ENCODE measurements around the gene SYNGAP1.

SYNGAP1 gene

DNA sequence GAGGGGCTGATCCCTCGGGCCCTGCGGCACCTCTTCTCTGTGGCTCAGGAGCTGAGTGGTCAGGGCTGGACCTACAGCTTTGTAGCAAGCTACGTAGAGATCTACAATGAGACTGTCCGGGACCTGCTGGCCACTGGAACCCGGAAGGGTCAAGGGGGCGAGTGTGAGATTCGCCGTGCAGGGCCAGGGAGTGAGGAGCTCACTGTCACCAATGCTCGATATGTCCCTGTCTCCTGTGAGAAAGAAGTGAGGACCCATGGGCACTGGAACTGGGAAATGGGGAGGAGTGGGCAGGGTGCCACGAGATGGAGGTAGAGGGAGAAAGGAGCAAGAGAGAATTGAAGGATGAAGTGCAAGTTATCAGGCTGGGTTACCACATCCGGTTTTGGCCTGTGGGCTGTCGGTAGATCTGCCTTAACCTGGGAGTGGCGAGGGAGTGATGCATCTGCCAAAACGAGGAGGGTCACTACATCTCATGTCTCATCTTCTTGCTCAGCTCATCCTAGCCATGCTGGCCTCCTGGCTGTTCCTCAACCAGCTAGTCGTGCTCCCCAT, 14.4 kb upstream of the SYNGAP1 start:
- no peak for DNase-seq

DNA sequence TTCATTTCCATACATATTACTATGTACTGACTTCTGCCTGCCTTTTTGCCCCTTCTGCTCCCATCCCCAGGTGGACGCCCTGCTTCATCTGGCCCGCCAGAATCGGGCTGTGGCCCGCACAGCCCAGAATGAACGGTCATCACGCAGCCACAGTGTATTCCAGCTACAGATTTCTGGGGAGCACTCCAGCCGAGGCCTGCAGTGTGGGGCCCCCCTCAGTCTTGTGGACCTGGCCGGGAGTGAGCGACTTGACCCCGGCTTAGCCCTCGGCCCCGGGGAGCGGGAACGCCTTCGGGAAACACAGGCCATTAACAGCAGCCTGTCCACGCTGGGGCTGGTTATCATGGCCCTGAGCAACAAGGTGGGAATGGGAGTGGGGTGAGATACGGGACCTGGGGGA, 13.7 kb upstream of the SYNGAP1 start:
- DNase-seq, result no peak

DNA sequence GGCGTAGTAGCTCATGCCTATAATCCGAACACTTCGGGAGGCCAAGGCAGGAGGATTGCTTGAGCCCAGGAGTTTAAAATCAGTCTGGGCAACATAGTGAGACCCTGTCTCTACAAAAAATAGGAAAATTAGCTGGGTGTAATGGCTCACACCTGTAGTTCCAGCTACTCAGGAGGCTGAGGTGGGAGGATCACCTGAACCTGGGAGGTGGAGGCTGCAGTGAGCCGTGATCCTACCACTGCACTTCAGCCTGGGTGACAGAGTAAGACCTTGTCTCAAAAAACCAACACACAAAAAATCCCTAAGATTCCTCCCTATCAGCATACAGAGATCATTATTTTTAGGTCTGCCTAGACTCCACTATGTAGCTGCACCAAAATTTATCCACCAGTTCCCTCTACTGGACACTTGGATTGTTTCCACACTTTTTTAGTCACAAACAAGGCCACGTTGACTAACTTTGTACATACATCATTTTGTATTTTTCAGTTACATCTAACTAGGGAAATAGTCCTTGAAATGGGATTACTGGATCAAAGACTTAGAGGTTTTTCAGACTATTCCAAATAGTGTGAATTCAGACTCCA, 12.6 kb upstream of the SYNGAP1 start:
- DNase-seq, result no peak

DNA sequence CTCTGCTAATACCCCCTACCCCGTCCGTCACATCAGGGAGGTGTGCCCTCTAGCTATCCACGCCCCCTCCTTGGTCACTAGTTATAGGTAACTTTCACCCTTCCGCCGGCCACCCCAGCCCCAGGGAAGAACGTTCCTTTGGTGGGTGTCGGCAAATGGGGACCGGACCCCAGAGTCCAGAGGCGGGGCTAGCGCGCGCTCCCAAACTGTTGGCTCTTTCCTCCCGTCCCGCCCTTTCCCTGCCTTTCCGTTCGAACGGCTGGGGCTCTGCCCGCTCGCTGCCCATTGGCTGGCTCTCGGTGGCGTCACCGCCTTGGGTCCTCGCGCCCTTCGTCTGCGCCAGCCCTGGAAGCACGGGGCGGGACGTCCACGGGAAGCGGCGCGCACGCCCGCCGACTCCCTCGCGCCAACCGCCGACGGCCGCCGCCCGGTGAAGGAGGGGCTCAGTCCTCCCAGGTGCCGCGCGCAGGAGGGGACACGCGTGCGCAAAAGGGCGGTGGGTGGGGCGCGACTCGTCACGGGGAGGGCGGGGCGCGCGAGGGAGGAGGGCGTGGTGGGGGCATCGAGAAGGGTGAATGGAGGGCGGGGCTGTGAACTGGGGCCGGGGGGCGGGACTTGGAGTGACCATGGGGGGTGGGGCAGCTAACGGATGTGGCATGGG, 9.7 kb upstream of the SYNGAP1 start:
- DNase-seq, result peak; percentile 96

DNA sequence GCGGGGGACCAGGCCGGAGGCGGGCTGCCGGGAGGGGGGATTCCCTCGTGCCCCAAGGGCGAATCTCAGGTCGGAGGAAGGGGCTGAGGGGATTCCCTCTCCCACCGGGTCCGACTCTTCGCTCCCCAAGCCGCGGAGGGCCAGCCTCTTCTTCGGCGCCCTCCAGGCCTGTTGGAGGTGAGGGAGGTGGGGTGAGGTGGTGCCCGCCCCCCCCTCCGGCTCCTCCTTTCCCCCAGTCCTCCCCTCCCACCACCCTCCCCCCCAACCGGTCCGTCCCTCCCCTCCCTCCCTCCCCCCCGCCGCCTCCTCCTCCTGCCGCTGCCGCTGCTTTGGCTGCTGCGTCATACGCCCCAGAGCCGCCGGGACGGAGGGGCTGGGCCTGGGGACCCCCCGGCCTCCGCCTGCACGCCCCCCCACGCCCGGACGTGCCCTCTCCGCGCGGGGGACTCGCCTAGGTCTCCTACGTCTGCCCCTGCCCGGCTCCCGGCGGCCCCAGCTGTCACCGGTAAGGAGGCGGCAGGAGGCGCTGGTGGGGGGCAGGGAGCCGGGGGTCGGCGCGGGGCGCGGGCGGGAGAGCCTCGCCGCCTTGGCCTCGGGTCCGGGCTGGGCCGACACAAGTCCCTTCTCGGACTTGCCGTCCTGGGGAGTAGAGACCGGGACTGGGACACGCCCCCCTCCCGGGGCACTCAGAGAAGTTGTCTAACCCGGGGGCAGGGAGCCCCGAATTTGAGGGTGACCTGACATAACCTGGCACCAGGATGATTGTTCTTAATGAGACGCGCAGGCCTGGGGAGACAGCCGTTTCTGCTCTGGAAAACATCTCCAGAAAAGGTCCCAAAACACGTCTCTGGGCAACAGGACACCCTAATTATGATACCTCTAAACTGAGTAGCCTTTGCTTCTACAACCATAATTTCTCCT, 8.9 kb upstream of the SYNGAP1 start, which contains the start of gene PHF1:
TSS of gene PHF1 (plus strand) at position 304 of the 921 bp plus-strand sequence. CDS start 1,250 bp downstream, outside the sequence.
- DNase-seq, result no peak

DNA sequence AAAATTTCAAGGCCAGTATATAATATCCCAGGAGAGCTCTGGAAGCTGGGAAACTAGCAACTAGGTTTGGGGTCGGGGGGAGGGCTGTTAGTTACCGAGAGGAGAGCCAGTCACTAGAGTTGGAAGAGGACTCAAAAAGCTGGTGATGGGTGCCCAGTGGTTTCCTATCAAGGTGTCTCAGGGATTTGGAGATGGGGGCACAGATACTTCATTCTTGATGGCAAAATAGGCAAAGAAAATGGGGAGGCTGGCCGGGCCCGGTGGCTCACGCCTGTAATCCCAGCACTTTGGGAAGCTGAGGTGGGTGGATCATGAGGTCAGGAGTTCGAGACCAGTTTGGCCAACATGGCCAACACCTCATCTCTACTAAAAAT, 8.2 kb upstream of the SYNGAP1 start:
- DNase-seq, result no peak

DNA sequence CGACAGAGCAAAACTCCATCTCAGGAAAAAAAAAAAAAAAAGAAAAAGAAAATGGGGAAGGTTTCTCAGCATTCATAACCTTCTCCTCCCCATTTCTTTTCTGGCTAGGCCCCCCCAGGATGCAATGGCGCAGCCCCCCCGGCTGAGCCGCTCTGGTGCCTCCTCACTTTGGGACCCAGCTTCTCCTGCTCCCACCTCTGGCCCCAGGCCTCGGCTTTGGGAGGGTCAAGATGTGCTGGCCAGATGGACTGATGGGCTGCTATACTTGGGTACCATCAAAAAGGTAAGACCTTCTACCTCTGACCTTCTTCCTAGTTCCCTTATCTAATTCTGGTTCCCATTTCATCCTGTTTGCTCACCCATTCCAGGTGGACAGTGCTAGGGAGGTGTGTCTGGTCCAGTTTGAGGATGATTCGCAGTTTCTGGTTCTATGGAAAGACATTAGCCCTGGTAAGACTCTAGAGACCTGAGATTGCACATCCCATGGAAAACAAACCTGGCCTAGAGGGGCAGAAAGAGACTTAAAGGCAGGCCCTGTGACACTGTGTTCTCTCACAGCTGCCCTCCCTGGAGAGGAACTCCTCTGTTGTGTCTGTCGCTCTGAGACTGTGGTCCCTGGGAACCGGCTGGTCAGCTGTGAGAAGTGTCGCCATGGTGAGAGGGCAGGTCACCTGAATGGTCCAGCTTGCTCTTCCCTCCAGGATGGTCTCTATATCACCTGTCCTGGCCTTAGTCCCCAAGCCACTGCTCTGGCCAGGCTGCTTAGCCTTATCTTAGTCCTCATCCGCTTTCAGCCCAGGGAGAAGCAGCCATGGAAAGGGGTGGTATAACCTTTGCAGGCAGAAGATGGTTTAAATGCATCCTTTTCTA, 7.5 kb upstream of the SYNGAP1 start:
- DNase-seq, result no peak

DNA sequence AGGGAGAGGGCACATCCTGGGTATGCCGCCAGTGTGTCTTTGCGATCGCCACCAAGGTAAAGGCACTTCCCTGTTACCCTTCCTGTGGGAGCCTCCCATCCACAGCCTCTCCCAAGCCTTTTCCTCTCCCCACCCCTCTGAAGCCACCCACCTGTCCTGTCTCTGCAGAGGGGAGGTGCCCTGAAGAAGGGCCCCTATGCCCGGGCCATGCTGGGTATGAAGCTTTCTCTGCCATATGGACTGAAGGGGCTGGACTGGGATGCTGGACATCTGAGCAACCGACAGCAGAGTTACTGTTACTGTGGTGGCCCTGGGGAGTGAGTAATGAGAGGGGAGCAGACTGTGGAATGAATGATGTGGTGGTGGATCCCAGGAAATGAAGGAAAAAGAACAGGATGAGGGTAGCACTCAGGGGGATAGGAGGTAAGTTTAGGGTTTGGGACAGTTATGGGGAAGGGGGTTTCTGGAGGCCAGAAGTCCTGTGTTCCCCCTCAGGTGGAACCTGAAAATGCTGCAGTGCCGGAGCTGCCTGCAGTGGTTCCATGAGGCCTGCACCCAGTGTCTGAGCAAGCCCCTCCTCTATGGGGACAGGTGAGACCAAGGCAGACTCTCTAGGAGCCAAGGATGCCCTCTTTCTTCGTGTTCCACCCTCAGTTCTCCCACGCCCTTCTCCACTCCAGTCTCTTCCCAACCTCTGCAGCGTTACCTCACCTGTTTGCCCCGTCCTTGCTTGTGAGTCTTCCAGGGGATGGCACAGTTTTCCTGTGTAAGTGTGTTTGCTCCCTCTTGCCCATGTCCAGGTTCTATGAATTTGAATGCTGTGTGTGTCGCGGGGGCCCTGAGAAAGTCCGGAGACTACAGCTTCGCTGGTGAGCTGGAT, 6.4 kb upstream of the SYNGAP1 start:
- no peak for DNase-seq

DNA sequence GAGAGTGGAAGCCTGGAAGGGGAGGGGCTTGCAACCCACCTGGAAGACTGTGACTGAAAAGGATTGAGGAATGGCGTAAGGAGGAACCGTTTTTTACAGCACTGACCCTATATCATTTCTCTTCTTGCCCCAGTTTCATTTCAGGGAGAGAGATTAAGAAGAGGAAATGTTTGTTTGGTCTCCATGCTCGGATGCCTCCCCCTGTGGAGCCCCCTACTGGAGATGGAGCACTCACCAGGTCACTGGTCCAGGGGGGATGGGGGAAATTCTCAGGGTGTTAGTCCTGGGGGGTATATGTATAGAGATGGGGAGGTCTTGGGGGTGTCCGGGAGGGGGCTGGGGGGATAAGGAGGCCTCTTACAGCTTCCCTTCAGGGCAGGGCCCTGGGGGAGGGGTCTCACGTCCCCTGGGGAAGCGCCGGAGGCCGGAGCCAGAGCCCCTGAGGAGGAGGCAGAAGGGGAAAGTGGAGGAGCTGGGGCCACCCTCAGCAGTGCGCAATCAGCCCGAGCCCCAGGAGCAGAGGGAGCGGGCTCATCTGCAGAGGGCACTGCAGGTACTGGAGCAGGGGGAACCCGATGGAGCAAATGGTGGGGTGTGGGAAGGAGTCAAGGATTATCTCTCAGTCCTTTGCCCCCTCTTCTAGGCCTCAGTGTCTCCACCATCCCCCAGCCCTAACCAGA, 5.1 kb upstream of the SYNGAP1 start:
- DNase-seq, result no peak

DNA sequence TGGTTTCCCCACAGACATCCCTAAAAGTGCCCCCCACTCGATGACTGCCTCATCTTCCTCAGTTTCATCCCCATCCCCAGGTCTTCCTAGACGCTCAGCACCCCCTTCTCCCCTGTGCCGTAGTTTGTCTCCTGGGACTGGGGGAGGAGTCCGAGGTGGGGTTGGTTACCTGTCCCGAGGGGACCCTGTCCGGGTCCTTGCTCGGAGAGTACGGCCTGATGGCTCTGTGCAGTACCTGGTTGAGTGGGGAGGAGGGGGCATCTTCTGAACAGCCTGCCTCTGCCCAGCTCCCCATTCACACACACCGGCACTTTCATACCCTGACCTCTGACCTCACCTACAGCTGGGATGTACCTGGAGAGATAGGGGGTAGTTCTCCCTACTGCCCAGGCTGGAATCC, 4.0 kb upstream of the SYNGAP1 start:
- DNase-seq, result no peak

DNA sequence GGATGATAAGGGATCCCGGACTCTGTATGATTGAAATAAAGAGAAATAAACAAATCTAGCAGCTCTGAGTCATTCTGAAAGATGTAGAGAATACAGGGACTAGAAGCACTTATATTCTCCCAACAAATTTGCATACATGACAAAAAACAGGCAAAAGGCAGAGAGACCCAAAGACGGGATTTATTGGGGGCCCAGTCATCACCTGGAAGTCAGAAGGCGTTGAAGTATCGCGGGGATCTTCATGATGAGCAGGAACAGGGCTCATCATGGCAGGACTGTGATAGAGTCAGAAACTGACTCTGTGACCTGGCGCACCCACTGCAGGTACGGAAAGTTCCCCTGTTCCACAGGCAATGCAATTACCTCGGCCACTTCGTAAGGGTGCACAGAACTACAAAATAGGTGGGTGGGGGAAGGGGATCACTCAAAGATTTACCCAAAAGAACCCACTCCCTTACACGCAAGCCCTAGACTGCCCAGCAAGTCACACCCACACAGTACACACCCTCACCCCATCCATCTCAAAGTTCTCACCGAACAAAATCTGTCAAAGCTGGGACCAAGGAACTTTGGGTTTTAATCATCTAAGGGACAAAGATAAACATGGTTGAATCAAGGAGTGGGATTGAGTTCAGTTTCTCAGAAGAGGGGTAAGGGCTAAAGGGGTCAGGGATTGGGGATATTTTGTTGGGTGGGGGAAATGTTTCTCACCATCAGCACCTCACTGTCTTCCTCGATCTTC, 3.3 kb upstream of the SYNGAP1 start:
- DNase-seq, result no peak

DNA sequence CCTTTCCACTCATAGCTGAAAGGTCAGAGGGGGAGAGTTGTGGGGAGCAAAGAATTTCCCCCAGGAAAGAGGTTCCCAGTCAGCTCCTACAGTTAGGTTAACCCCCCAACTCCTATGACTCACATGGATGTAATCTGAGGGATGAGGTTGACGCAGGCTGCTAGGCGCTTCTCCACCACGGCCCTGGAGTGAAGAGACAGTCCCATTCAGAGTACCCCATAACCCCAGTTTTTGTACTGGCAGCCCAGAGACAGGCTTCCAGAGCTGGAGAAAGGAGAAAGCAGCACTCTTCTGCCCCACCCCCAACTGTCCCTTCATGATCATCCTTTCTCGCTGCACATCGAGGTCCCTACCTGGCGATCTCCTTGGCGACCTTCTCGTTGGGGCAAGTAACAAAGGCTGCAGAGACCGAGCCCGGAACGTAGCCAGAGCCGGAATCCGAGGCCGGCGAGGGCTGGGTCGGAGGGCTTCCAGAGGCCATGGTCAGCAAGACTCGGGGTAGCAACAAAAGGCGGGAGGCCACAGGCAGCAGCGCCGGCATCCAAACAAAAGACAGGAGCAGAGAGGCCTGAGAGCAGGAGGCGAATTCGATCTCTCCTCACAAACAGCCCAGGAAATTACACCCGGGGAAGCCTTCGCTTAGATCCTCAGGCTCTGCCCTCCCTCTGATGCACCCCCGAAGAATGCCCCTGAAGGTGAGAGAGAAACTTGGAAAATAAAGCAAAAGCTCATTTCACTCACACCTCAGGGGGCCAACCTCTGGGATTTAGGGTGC, 2.5 kb upstream of the SYNGAP1 start:
- no peak for DNase-seq

DNA sequence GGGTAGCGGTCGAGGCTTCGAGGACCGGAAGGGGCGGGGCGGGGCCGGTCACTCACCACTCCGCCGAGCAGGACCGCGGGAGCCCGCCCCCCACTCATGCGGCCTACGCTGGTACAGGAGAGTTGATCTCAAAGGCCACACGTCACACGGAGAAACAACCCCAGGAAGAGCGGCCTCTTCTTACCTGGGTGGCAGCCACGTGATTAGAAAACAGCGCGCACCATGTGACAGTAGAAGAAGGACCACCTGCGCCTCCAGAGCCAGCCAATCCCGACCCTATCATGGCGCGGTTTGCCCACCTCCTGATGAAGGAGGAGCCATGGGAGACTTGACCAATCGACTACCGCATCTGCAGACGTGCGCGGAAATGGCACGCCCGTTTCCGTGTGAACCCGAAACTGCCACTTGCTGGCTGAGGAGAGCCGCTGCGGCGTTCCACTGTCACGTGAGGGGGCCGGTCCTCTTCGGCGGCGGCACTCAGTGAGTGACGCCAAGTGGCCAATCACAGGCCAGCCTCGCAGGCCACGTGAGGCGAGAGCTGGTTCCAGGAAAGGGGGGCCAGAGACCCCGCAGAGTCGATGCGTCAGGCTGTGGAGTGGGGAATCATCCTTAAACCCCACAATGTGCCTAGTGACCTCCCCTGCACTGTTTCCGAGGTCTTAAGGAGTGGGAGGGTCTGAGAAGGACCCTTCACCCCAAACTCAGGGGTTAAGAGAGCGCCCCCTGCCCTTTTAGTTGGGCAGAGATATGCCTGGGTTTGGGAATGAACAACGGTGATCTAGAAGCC, 1.8 kb upstream of the SYNGAP1 start, which contains the start of gene CUTA:
TSS of gene CUTA (minus strand) at position 205 of the 787 bp plus-strand sequence. CDS start at position 98, 107 bp downstream.
- DNase-seq, result peak; percentile 98

DNA sequence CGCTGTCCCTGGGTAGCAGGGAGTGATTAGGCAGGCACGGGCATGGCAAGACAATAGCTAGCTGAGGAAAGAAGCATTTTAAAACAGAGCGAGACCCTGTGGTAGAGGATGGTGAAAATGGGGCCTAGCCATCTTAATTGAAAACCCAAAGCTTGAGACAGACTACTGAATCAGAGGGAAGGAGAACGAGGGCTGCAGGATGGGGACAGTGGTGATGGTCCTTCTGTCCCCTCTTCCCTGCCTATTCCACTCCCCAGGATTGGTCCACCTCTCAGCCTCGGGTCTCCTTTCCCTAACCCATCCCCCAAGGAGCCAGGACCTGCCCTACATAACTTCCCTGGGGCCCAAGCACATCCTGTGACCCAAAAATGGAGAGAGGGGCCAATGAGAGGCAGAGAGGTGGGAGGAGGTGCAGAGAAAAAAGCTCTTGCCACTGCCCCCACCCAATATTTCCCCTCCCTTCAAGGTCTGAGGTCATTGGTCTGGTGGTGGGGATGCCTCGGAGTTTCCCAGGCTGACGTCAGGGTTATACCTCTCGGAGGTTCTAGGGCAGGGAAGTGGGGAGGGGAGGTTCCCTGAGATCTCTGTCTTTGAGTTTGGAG, 1.1 kb upstream of the SYNGAP1 start:
- no peak for DNase-seq

DNA sequence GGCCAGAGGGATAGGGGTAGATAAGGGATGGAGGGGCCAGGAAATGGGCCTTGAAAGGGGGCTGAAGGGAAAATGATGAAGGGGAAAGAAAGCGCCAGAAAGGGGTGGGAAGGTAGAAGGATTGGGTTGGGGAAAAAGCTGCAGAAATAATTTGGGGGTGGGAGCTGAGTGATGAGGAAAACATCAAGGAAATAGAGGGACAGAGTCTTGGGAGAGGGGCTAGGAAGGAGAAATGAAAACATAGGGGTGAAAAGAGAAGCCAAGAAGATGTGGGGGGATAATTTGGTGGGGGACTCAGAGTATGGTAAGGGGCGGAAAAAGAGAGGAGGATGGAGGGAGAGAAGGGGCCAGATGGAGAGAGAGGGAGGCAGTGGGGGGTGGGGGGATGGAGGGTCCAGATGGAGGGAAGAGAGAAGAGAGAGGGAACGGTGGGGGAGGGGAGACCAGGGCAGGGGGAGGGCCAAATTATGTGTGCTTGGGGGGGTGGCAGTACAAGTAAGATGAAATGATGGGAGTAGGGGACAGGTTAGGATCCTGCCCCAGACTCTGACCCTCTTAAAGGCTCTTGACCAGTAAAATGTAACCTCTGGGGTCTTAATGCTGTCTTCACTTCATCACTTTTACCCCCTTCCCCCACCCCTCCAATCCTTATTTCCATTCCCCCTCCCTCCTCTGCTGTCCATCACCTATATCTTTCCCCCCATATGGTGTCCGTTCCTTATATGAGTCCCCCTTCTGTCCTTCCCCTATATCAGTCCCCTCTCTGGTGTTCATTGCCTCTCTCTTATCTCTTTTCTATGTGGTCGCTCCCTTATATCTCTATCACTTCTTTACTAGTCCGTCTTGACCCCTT, 852 bp downstream of the SYNGAP1 start:
- DNase-seq, result no peak

DNA sequence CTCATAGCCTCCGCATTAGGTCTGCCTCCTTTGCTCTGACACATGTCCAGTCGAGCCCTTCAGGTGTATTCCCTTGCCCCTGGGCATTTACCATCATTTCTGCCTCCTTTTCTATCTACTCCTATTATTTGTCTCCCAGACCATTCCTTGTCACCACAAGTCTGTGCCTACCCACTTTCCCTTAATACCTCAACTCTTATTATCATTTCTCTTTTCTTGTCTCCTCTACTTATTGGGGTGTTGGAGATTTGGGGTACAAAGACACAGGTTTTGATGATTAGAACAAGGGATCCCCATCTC, 1.4 kb downstream of the SYNGAP1 start:
- DNase-seq, result no peak

DNA sequence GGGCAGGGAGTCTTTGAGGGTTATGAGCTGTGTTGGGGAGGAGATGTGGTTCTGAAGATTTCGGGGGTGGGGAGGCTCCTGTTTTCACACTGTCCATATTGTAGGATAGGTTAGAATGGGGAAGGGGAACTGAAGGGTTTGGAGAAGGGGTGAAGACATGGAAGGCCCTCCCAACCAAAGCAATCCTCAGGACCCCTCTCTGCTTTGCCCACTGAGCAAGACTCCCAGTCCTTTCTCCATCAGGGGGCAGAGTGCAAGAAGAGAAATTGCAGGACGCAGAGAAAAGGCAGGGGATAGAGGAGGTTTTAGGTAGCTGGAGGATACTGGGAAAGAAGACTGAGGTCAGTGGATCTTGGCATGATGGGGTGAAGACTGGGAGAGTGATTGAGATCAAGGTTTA, 3.9 kb downstream of the SYNGAP1 start:
- no peak for DNase-seq

Data from NCI-H446 treated with DMSO at 0.1 percent for 48 hours (cell line).